HG02610 (cell line): ENCODE measurements around the gene KIF3B.
"Not testable (repeated sequence)": the region's sequence is repeated elsewhere in the genome, so short reads cannot be mapped to it uniquely, and the experiment has no call there.

Source experiments
- ATAC-seq: cut with Tn5 transposase; IDR thresholded peaks from one replicate; pipeline ENCODE4 v1.9.1; 2021; ENCODE audit warnings: mild to moderate bottlenecking, moderate library complexity; ENCODE audit not compliant: unreplicated experiment

Gene KIF3B

DNA sequence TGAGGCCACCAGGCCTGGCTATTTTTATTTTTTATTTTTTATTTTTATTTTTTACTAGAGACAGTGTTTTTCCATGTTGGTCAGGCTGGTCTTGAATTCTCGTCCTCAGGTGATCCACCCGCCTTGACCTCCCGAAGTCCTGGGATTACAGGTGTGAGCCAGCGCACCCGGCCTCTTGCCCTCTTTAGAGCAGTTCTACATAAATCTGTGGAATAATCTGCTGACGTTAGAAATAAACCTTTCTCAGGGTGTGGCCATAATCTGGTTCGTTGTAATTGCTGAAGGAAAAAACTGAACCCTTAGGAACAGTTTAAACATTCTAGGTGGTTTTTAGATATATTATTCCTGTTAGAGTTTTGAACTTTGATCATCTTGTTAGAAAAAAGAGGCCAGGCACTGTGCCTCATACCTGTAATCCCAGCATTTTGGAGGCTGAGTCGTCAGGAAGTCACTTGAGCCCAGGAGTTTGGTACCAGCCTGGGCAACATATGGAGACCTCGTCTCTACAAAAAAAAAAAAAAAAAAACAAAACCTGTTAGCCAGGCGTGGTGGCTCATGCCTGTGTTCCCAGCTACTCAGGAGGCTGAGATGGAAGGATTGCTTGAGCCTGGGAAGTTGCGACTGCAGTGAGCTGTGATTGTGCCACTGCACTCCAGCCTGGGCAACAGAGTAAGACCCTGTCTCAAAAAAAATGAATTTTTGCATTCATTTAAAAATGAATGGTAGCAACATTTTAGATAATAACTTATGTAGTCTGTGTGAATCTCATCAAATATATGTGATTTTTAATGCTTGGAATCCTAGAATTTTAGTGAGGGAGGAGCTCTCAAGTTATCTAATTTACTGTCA lies 104.9 kb downstream of the KIF3B start:
- no peak for ATAC-seq

GRCh38 chr20:32383441-32383840 lies 106.0 kb downstream of the KIF3B start:
- not testable (repeated sequence) for ATAC-seq
